Measurements from ENCODE around the gene RFX1.
A peak's percentile ranks its signal among the peaks of the same experiment; 100 is the strongest.
"Not testable (repeated sequence)": the region's sequence is repeated elsewhere in the genome, so short reads cannot be mapped to it uniquely, and the experiment has no call there.

RFX1 gene

DNA sequence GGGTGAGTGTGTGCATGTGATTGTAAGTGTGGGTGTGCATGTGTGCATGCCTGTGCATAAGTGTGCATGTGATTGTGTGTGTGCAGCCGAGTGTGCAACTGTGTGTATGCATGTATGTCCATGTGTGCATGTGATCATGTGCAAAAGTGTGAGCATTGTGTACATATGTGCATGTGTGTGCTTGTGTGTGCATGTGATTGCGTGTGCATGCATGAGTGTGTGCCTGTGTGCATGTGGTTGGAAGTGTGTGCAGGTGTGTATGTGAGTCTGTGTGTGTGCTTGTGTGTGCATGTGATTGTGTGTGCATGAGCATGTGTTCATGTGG is 71.4 kb downstream of the RFX1 start:
- DNase-seq (ENCODE audit: low spot score): no peak

DNA sequence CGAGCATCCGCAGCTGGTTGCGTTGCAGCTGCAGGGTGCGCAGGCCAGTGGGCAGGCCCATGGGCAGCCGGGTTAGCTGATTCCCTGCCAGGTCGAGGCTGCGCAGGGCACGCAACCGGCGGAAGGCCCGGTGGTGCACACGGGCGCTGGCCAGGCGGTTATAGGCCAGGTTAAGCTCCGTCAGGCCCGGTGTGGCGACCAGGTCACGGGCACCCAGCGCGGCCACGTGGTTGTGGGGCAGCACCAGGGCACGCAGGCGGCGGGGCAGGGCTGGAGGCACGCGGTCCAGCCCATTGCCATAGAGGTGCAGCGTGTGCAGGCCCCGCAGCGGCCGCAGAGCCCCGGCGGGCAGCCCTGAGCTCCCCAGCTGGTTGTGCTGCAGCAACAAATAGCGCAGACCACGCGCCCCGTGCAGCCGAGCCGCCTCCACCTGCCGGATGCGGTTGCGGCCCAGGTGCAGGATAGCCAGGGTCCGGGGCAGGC is 73.2 kb downstream of the RFX1 start:
- DNase-seq (ENCODE audit: low spot score): no peak

DNA sequence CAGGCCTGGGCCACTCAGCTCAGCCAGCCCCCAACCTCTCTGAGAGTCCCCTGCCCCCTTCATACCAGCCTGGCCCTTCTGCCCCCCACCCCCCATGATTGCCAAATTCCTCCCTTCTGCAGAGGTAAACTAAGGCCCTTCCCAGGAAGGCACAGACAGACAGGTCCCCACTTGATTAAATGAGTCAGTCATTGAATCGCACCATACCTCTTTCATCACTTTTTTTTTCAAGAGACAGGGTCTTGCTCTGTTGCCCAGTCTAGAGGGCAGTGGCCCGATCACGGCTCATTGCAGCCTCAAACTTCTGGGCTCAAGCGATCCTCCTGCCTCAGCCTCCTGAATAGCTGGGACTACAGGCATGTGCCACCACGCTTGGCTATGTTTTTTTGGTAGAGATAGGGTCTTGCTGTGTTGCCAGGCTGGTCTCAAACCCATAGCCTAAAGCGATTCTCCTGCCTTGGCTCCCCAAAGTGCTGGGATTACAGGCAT is 73.9 kb downstream of the RFX1 start:
- DNase-seq (ENCODE audit: low spot score): no peak

DNA sequence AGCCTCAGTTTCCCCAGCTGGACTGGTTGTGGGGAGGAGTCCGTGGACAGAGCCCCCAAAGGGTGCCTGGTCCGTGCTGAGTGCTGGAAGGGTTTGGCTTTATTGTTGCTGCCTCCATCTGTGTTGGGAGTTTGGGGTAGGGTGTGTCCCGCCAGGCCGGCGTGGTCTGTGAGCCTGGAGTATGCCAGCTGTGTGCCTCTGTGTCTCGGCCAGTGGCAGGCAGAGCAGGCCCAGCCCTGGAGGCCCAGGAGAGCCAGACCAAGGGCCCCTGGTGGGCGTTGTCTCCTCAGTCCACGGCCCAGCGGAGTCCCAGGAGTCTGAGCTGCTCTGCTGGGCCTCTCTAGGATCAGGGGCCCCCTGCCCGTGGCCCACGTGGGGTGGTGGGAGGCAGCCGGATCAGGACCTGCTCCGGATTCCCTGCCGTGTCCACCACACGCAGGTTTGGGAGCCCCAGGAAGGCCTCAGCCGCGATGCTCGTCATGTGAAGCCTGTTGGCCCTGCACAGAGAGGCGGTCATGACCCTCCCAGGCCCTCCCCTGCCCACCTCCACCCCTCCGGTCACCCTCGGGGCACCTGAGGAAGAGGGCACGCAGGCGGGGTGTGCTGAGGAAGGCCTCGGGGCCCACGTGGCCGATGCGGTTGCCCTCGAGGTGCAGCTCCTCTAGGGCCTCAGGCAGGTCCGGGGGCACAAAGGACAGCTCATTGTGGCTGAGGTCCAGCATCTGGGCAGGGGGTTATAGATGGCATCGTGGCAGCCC is 74.5 kb downstream of the RFX1 start:
- no peak for DNase-seq (ENCODE audit: low spot score)

GRCh38 chr19:13930402-13930801 is 75.7 kb downstream of the RFX1 start:
- no peak for DNase-seq (ENCODE audit: low spot score)

GRCh38 chr19:13929956-13930355 is 76.2 kb downstream of the RFX1 start:
- no peak for DNase-seq (ENCODE audit: low spot score)

DNA sequence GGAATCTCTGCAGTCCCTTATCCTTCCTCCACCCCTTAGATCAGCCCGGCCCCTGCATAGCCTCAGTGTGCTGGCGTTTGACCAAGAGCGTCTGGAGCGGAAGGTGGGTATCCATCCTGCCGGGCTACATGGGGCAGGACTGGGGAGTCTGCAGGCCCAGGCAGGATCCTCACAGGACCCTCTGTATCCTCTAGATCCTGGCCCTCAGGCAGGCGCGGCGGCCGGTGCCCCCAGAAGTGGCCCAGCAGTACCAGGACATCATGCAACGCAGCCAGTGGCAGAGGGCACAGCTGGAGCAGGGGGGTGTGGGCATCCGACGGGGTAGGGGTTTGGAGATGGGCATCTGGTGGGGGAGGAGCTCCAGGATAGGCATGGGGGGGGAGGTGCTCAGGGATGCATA is 76.8 kb downstream of the RFX1 start:
- no peak for DNase-seq (ENCODE audit: low spot score)

- no peak for DNase-seq (ENCODE audit: low spot score)
Measured at GRCh38 chr19:13926715-13927114, 79.4 kb downstream of the RFX1 start.

DNA sequence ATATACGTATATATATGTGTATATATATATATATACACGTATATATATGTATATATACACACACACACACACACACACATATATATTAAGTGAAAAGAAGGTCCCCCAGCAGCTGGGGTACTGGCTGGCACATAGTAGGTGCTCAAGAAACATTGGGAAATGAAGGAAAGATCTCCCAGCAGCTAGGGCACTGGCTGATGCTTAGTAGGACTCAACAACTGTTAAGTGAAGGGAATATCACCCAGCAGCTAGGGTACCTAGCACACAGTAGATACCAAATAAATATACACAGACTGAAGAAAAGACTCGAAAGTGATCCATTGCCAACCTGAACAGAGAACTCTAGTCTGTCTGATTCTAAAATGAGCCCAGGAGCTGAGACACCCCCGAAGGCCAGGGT is 80.1 kb downstream of the RFX1 start:
- DNase-seq (ENCODE audit: low spot score): no peak

DNA sequence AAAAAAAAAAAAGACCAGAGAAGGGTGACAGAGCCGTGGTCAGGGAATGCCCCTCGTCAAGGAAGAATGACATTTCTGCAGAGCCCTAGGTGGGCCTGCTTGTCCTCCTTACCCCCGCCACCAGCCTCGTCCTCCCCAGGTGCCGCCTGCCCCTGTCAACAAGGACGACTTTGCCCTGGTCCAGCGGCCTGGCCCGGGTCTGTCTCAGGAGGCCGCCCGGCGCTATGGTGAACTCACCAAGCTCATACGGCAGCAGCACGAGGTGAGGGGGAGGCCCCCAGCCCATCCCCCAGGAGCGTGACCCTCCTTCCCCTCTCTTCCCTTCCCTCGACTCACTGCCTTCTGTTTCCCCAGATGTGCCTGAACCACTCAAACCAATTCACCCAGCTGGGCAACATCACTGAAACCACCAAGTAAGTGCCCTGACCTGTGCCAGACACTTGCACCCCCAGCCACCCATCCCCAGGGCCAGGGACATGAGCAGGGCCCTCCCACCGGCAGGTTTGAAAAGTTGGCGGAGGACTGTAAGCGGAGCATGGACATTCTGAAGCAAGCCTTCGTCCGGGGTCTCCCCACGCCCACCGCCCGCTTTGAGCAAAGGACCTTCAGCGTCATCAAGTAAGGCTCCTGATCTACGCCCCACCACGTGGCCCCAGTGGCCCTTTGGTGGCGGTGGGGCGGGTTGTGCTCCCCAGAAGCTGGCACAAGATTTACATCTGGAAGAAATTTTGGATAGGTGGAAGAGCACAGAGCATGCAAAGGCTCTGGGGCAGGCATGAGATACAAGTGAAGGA is 82.7 kb downstream of the RFX1 start:
- no peak for DNase-seq (ENCODE audit: low spot score)

- DNase-seq (ENCODE audit: low spot score): not testable (repeated sequence)
Measured at GRCh38 chr19:13922118-13922517, 84.0 kb downstream of the RFX1 start.

- DNase-seq (ENCODE audit: low spot score): peak; percentile 80
Measured at GRCh38 chr19:13920940-13921747, 85.0 kb downstream of the RFX1 start.

- no peak for DNase-seq (ENCODE audit: low spot score)
Measured at GRCh38 chr19:13920524-13920923, 85.6 kb downstream of the RFX1 start.

GRCh38 chr19:13918726-13919411 is 87.3 kb downstream of the RFX1 start:
- no peak for DNase-seq (ENCODE audit: low spot score)

DNA sequence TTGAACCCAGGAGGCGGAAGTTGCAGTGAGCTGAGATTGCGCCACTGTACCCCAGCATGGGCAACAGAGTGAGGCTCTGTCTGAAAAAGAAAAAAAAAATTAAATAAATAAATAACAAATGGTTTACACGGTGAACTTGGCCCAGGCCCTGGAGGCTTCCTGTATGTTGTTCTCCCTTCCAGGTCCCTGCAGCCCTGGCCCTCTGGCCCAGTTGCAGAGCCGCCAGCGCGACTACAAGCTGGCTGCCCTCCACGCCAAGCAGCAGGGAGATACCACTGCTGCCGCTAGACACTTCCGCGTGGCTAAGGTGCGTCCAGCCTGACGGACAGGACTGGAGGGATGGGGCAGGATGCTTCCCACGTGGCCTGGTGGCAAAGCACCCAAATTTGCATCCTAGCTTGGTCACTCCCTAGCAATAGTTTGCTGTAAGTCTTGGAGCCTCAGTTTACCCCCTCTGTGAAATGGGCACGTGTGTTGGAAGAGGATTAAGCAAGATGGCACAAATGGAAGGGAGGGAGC is 88.2 kb downstream of the RFX1 start:
- peak; percentile 23 for DNase-seq (ENCODE audit: low spot score)

DNA sequence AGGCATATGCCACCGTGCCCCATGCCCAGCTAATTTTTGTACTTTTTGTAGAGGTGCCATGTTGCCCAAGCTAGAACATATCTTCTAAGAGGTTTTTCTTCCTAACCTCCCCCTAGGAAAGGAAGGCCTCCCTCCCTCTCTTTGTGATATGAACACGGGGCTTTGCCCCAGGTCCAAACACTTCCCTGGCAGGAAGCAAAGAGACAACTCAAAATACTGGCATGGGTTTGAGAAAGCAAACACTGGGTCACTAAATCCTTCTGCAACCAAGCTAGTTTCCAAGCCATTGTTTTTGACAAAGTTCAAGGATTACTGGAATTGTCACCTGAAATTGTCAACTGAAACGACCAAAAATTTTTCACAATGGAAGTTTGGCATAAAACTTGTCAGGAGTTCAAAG is 91.3 kb downstream of the RFX1 start:
- DNase-seq (ENCODE audit: low spot score): no peak

- no peak for DNase-seq (ENCODE audit: low spot score)
Measured at GRCh38 chr19:13913352-13913751, 92.8 kb downstream of the RFX1 start.

Measured in cerebellar cortex (tissue), 1 donor.